ENCODE data around the gene MAD1L1. TPM values are rescaled to one million over a fixed set of nuclear protein-coding genes. Genes with fewer than 3 reads are reported as not detected.

The MAD1L1 gene
- total and polyA plus RNA-seq, 10 donors: 47.3 to 118 (median 68.2) TPM

DNA sequence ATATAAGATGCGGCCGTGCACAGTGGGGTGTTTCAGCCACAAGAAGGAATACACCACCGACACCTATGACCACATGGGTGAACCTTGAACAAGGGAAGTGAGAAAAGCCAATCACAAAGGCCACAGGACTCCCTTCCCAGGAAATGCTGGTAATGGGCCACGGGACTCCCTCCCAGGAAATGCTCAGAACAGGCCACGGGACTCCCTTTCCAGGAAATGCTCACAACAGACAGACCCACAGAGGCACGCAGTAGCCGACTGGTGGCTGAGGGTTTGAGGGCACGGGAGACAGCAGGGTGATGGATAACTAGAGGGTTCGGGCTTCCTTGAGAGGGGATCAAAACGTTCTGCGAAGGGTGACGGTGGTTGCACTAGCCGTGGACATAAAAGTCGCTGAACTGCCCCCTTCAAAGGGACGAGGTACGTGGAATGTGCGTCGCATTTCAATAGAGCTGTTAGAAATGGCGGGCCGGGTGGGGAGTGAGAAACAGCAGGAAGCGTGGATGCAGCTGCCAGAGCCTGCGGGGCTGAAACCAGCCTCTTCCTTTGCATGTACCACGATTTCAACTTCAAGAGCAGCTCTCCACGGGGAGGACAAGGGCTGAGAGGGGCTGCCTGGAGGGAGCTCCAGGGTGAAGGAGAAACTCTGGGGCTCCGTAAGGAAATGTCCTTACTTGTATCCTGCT lies 288.7 kb downstream of the MAD1L1 start:
- WGBS, 5 donors: 58 to 68% (median 63%) methylated on average over 24 to 25 of the region's 25 CpGs
- peaks cover 14 to 100% (median 62%) of the 10 kb centered on the region in 6 donors for H3K4me1 ChIP-seq
- intact Hi-C loops (cut with DNase I; ENCODE audit: low total_unique reads): no loop called here

DNA sequence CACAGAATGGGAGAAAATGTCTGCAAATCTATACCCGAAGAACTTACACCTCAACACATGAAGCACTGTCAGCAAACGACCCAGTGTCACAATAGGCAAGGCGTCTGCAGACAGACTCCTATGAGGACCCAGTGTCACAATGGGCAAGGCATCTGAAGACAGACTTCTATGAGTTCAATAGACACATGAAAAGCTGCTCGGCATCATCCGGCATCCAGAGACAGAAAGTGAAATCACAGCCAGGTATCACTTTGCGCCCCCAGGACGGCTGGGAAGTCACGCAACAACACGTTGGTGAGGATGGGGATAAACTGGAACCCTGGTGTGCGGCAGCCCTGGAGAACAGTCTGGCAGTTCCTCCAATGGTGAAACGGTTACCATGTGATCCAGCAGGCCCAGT lies 289.4 kb downstream of the MAD1L1 start:
- WGBS, 5 donors: 72 to 82% (median 79%) methylated on average over 11 of the region's 11 CpGs
- Histone ChIP-seq H3K9me3 (no peaks in the 10 kb centered on the region), H3K4me1 (peaks cover 14 to 100% (median 62%) of the 10 kb centered on the region in 6 donors), H3K27me3 (replicated peaks in 1 of 7) (no peaks in the 10 kb centered on the region), H3K27ac (no peak overlapping the region), H3K4me3 (no peak overlapping the region), H3K36me3 (peaks cover 0 to 21% (median 0%) of the 10 kb centered on the region in 6 donors)
- DNase-seq: peak; percentile 53
- no peak for TF ChIP-seq POLR2A (IDR thresholded peaks at IDR 0.05)
- TF ChIP-seq, protein P1, sequence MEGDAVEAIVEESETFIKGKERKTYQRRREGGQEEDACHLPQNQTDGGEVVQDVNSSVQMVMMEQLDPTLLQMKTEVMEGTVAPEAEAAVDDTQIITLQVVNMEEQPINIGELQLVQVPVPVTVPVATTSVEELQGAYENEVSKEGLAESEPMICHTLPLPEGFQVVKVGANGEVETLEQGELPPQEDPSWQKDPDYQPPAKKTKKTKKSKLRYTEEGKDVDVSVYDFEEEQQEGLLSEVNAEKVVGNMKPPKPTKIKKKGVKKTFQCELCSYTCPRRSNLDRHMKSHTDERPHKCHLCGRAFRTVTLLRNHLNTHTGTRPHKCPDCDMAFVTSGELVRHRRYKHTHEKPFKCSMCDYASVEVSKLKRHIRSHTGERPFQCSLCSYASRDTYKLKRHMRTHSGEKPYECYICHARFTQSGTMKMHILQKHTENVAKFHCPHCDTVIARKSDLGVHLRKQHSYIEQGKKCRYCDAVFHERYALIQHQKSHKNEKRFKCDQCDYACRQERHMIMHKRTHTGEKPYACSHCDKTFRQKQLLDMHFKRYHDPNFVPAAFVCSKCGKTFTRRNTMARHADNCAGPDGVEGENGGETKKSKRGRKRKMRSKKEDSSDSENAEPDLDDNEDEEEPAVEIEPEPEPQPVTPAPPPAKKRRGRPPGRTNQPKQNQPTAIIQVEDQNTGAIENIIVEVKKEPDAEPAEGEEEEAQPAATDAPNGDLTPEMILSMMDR (IDR thresholded peaks at IDR 0.05 in 8 of 11, conservative IDR thresholded peaks at IDR 0.05 in 3 of 11): no peak
- TF ChIP-seq POLR2AphosphoS5 (IDR thresholded peaks at IDR 0.05): no peak
- intact Hi-C loops (cut with DNase I; ENCODE audit: low total_unique reads): no loop called here

More for the DNA sequence above, 288.7 kb downstream of the MAD1L1 start:
- H3K4me3 ChIP-seq: no peak overlapping the region
- no peak for TF ChIP-seq POLR2A (IDR thresholded peaks at IDR 0.05)
- TF ChIP-seq, protein P1 (IDR thresholded peaks at IDR 0.05 in 8 of 11, conservative IDR thresholded peaks at IDR 0.05 in 3 of 11): no peak
- no peak for TF ChIP-seq POLR2AphosphoS5 (IDR thresholded peaks at IDR 0.05)
- peak; percentile 68 for DNase-seq
- peak overlapping the region in 1 of 8 donors; percentile 6 for H3K27ac ChIP-seq
- no peaks in the 10 kb centered on the region for H3K27me3 ChIP-seq (replicated peaks in 1 of 7)
- peaks cover 0 to 21% (median 0%) of the 10 kb centered on the region in 6 donors for H3K36me3 ChIP-seq
- no peaks in the 10 kb centered on the region for H3K9me3 ChIP-seq

DNA sequence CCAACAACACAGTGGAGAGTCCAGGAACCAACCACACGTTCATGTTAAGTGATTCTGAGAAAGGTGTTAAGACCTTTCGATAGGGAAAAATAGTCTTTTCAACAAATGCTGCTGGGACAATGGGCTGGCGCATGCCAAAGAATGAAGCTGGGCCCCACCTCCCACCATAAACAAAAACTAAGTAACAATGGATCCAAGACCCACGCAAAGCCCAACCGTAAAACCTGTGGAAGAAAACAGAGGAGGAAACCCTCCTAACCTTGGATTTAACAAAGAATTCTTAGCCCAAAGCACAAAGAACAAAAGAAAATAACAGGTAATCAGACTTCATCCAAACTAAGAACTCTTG lies 289.8 kb downstream of the MAD1L1 start:
- H3K4me1 ChIP-seq: peaks cover 14 to 99% (median 63%) of the 10 kb centered on the region in 6 donors
- H3K9me3 ChIP-seq: no peaks in the 10 kb centered on the region
- 62 to 89% (median 81%) methylated on average over 5 of the region's 5 CpGs for WGBS, 5 donors
- no peak overlapping the region for H3K4me3 ChIP-seq
- no peaks in the 10 kb centered on the region for H3K27me3 ChIP-seq (replicated peaks in 1 of 7)
- H3K27ac ChIP-seq: no peak overlapping the region
- intact Hi-C loops (cut with DNase I; ENCODE audit: low total_unique reads): no loop called here
- no peak for TF ChIP-seq POLR2AphosphoS5 (IDR thresholded peaks at IDR 0.05)
- TF ChIP-seq, protein P1 (IDR thresholded peaks at IDR 0.05 in 8 of 11, conservative IDR thresholded peaks at IDR 0.05 in 3 of 11): no peak
- no peak for TF ChIP-seq POLR2A (IDR thresholded peaks at IDR 0.05)
- H3K36me3 ChIP-seq: peaks cover 0 to 21% (median 0%) of the 10 kb centered on the region in 6 donors
- peak; percentile 3 for DNase-seq

DNA sequence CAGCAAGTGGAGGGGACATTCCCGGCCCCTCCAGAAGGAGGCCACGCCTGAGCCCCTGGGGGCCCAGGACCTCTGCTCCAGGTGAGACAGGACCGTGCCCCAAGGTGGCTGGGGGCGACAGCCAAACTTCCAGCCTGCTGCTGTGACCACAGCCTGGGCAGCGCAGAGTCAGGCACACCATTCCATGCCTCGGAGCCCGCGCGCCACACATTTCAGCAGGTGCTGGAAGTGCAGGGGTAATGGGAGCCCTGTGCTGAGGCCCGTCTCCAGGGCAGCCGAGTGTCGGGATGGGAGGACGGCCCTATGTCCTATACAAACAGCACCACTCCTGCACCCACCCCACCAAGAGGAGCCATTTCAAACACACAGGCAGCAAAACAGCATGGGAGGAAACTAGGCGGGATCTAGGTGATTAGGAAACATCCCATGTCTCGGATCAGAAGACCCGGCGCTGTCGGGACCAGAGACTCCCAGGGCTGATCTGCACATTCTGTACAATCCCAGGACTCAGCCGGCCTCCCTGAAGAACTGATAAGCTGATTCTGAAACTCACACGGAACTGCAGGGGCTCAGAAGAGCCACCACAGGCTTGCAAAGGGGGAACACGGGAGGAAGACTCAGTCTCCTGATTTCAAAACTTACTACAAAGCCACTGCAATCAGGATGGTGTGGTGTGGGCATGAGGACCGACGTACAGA lies 290.4 kb downstream of the MAD1L1 start:
- no peaks in the 10 kb centered on the region for H3K27me3 ChIP-seq (replicated peaks in 1 of 7)
- WGBS, 5 donors: 77 to 90% (median 86%) methylated on average over 16 to 23 of the region's 23 CpGs
- H3K4me1 ChIP-seq: peaks cover 14 to 94% (median 61%) of the 10 kb centered on the region in 6 donors
- intact Hi-C loops (cut with DNase I; ENCODE audit: low total_unique reads): no loop called here
- peaks cover 0 to 17% (median 0%) of the 10 kb centered on the region in 6 donors for H3K36me3 ChIP-seq
- H3K4me3 ChIP-seq: no peak overlapping the region
- peak overlapping the region in 3 of 8 donors; percentile 32 to 97 (median 88) for H3K27ac ChIP-seq
- no peaks in the 10 kb centered on the region for H3K9me3 ChIP-seq
- peak; percentile 51 for DNase-seq
- TF ChIP-seq, protein P1 (IDR thresholded peaks at IDR 0.05 in 8 of 11, conservative IDR thresholded peaks at IDR 0.05 in 3 of 11): no peak
- TF ChIP-seq POLR2AphosphoS5 (IDR thresholded peaks at IDR 0.05) (no peak), POLR2A (IDR thresholded peaks at IDR 0.05) (no peak)
